Heart left ventricle (tissue), 16 donors: ENCODE results near the gene KCNQ1. TPM values are rescaled to one million over a fixed set of nuclear protein-coding genes. Genes with fewer than 3 reads are reported as not detected.

Experiments
- ATAC-seq, 4 donors: fragments of 200-7000 bp; cut with Tn5 transposase; one replicate each; pipeline ENCODE4 v1.9.1; 2020 to 2022; ENCODE audit warnings: moderate library complexity in 4 of 4, mild to moderate bottlenecking in 3 of 4, moderate number of reproducible peaks in 1 of 4
- DNase-seq, 5 donors: peaks; one replicate each; pipeline ENCODE4 v3.0.0-alpha.2; 2020
- H3K27ac ChIP-seq, 12 donors: fragments of 200-600 bp; sonication (generic) in 4 of 12; one replicate each; pipeline versions ENCODE4 v1.5.0 to v1.8.0; 2016 to 2022; ENCODE audit warnings: mild to moderate bottlenecking in 2 of 12
- H3K27me3 ChIP-seq, 9 donors: fragments of 200-600 bp; sonication (generic) in 2 of 9; one replicate each; pipeline versions ENCODE4 v1.5.1 to v1.8.0; 2016 to 2022; ENCODE audit warnings: mild to moderate bottlenecking in 3 of 9
- H3K36me3 ChIP-seq, 9 donors: fragments of 200-600 bp; sonication (generic) in 2 of 9; one replicate each; pipeline versions ENCODE4 v1.5.0 to v1.8.0; 2018 to 2022; ENCODE audit warnings: mild to moderate bottlenecking in 2 of 9
- H3K4me1 ChIP-seq, 12 donors: fragments of 200-600 bp; sonication (generic) in 4 of 12; one replicate each; pipeline versions ENCODE4 v1.5.0 to v1.8.0; 2016 to 2022; ENCODE audit warnings: mild to moderate bottlenecking in 3 of 12
- H3K4me3 ChIP-seq, 12 donors: fragments of 200-600 bp; sonication (generic) in 4 of 12; one replicate each; pipeline versions ENCODE4 v1.5.0 to v1.8.0; 2017 to 2022; ENCODE audit warnings: mild to moderate bottlenecking in 9 of 12, moderate library complexity in 4 of 12
- H3K9me3 ChIP-seq, 12 donors: fragments of 200-600 bp; sonication (generic) in 4 of 12; one replicate each; pipeline versions ENCODE4 v1.5.0 to v1.8.0; 2016 to 2022; ENCODE audit warnings: mild to moderate bottlenecking in 1 of 12
- POLR2A ChIP-seq, 2 donors: fragments of 450-650 bp; IDR thresholded peaks; one replicate each; pipeline ENCODE4 v1.6.1; 2017; ENCODE audit warnings: antibody characterized with exemption in 2 of 2, mild to moderate bottlenecking in 2 of 2, moderate library complexity in 2 of 2
- WGBS, 4 donors: extraction: QIAGEN DNeasy Blood & Tissue Kit in 2 of 4; methylation state at CpG; one replicate each; pipeline versions ENCODE4 v1.1.5 to v1.1.7; 2013 to 2018; 5-methylcytosine and 5-hydroxymethylcytosine counted together
- intact Hi-C, 10 donors: fragments of 100-400 bp; cut with DNase I; formaldehyde crosslinking; loops; one replicate each; pipeline versions ENCODE4 v1.11.1 to v1.14.2; 2022
- polyA plus RNA-seq, 2 donors: library from polyadenylated mRNA; stranded (reverse); fragments of 200-250 nt; gene quantifications; one replicate each; pipeline ENCODE4 v1.2.3, GENCODE V29; 2013
- total RNA-seq, 9 donors: library from RNA; depleted of rRNA in 2 of 9; stranded (reverse); fragments of >200 nt in 2 of 9; fragmentation: NEBNext Ultra II Directional in 3 of 9; extraction: Animal tissue kit (Norgen Biotek cat#: 25700) in 3 of 9; gene quantifications; one replicate each; pipeline versions ENCODE4 v1.1.0 to v1.2.4, GENCODE V29; 2016 to 2023
- TF ChIP-seq, protein P1 (sequence below), 12 donors: fragments of 200-600 bp; sonication (generic) in 4 of 12; IDR thresholded peaks; one replicate each; pipeline versions ENCODE4 v1.5.0 to v1.8.0; 2018 to 2022; ENCODE audit warnings: antibody characterized with exemption in 12 of 12, mild to moderate bottlenecking in 5 of 12
- donor health status: ischemic (EF 13 %, LVEDD 7.1; RV severe dilation, severe dysfunction).
- donor health status: healthy with polysubstance abuse.
- donor health status: DM: no; HTN: yes; CAD: no.
- donor health status: DM: no; HTN: no; CAD: no.
- donor health status: ischemic (EF 25% LVEDD 6.9; RV normal size, moderate dysfunction).
- donor health status: ischemic (EF 25% LVEDD 5.7; RV mildly dilated, moderate dysfunction).
- donor health status: healthy.
- donor health status: DM: yes; HTN: yes; CAD: no.
- donor health status: ischemic (EF 35%, LVEDD 5.7; RV mildly dilated, moderate dysfunction).
- donor health status: nonischemic (EF 11% LVEDD 7.7; RV severe dilation, severe dysfunction).
- donor health status: DM: yes; HTN: yes; CAD: no.
- donor health status: PGD.
- donor health status: ischemic (EF 29% LVEDD 5.4; RV normal size, mild dysfunction).
- donor health status: nonischemic (EF 23%, LVEDD 6.1; RV moderate dilation, normal function).

KCNQ1 gene
- total and polyA plus RNA-seq, 11 donors = 18.6 to 42.4 (median 31.4) TPM

DNA sequence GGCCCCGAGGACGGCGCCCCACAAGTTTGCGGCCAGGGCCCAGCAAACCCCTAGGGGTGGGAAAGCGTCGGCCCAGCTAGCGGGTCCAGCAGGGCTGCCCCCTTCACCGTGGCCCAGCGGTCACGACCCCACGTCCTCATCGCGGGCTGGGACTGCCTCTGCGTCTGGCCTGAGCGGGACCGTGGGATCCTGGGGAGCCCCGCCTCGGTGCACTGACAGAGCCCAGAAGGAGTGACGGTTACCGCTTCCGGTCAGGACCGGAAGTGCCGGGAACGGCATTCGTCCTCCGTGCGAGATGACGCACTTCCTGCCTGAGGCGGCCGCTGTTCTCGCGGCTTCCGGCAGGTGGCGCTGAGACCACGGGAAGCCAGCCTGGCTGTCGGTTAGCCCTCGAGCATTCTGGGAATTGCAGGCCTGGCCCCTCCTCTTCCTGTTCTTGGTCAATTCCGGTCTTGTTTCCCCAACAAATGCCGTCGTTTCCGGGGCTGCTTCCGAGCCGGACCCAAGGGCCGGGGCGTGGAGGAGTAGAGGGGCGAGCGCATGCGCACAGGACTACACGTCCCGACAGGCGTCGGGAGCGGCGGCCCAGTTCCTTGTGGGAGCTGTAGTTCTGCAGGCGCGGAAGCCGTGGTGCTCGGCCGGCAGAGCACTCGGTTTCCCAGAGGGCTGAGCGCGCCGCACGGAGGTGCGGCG, 44.6 kb upstream of the KCNQ1 start, which contains the start of gene TSSC4:
Gene TSSC4 (plus strand): TSS at position 682 of the 693 bp plus-strand sequence. CDS start 1,884 bp downstream, outside the sequence.
- TF ChIP-seq, protein P1, sequence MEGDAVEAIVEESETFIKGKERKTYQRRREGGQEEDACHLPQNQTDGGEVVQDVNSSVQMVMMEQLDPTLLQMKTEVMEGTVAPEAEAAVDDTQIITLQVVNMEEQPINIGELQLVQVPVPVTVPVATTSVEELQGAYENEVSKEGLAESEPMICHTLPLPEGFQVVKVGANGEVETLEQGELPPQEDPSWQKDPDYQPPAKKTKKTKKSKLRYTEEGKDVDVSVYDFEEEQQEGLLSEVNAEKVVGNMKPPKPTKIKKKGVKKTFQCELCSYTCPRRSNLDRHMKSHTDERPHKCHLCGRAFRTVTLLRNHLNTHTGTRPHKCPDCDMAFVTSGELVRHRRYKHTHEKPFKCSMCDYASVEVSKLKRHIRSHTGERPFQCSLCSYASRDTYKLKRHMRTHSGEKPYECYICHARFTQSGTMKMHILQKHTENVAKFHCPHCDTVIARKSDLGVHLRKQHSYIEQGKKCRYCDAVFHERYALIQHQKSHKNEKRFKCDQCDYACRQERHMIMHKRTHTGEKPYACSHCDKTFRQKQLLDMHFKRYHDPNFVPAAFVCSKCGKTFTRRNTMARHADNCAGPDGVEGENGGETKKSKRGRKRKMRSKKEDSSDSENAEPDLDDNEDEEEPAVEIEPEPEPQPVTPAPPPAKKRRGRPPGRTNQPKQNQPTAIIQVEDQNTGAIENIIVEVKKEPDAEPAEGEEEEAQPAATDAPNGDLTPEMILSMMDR (IDR thresholded peaks at IDR 0.05) = peak; percentile 95 to 100 (median 98)
- TF ChIP-seq POLR2A (IDR thresholded peaks at IDR 0.05) = peak in 1 of 2 donors; percentile 72
- peak; percentile 90 to 95 (median 92) for ATAC-seq
- H3K4me1 ChIP-seq = peaks cover 0 to 27% (median 25%) of the 10 kb centered on the region in 12 donors
- H3K4me3 ChIP-seq = peak within 1 kb of the TSS; percentile 69 to 100 (median 86)
- peak; percentile 100 for DNase-seq
- H3K27ac ChIP-seq = peak within 1 kb of the TSS; percentile 76 to 100 (median 98)
- intact Hi-C loops = loop anchor here in 9 of 10 donors (1.0 to 5.0 kb wide), 6 partner anchors 21 to 98 kb away; partner anchors contain the start of genes C11orf21 (in 1 of the 9) and TSPAN32 (in 1 of the 9)
- no peaks in the 10 kb centered on the region for H3K9me3 ChIP-seq
- 0 to 1% (median 0%) methylated on average over 44 to 66 of the region's 66 CpGs for WGBS, 4 donors
- peaks cover 3 to 58% (median 52%) of the 10 kb centered on the region in 9 donors for H3K36me3 ChIP-seq
- H3K27me3 ChIP-seq = no peaks in the 10 kb centered on the region

DNA sequence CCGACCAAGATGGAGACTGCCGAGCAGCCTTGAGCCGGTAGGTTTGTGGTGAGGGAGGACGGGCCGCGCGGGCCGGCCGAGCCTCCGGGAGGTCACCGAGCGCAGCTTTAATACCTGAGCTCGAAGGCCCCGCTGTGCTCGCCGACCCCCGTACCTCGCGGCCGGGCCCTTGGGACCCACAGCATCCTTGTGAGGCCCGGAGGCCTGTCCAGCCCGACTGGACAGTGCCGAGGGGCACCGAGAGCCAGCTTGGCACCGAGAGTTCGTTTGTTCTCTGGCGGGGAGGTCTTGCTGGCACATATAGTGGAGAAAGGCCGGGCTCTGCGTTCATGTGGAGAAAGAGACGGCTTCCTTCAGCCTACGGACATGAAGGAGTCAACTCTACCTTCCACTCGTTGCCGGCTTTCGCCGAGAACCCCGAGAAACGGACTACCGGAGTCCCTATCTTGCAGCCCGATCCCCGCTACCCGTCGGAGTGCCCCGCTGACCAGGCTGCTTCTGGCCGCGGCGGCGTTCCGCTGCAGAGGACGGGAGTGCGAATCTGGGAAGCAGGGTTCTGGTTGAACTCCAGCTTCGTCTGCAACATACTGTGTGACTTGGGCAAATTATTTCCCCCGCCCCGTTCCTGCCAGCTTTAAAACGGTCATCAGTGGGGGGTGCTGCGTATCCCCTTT, 43.9 kb upstream of the KCNQ1 start:
- 0 to 1% (median 0%) methylated on average over 43 to 55 of the region's 55 CpGs for WGBS, 4 donors
- TF ChIP-seq, protein P1 (IDR thresholded peaks at IDR 0.05) = no peak
- no peak for TF ChIP-seq POLR2A (IDR thresholded peaks at IDR 0.05)
- no peaks in the 10 kb centered on the region for H3K27me3 ChIP-seq
- peak overlapping the region; percentile 76 to 98 (median 90) for H3K27ac ChIP-seq
- DNase-seq (no peak), ATAC-seq (peak in 2 of 4 donors; percentile 2 to 12)
- peaks cover 3 to 51% (median 45%) of the 10 kb centered on the region in 9 donors for H3K36me3 ChIP-seq
- H3K9me3 ChIP-seq = no peaks in the 10 kb centered on the region
- intact Hi-C loops = loop anchor here in 9 of 10 donors (1.0 to 5.0 kb wide), 6 partner anchors 22 to 99 kb away; partner anchors contain the start of genes C11orf21 (in 1 of the 9) and TSPAN32 (in 1 of the 9)
- H3K4me3 ChIP-seq = peak overlapping the region; percentile 66 to 100 (median 86)
- peaks cover 0 to 27% (median 25%) of the 10 kb centered on the region in 12 donors for H3K4me1 ChIP-seq

DNA sequence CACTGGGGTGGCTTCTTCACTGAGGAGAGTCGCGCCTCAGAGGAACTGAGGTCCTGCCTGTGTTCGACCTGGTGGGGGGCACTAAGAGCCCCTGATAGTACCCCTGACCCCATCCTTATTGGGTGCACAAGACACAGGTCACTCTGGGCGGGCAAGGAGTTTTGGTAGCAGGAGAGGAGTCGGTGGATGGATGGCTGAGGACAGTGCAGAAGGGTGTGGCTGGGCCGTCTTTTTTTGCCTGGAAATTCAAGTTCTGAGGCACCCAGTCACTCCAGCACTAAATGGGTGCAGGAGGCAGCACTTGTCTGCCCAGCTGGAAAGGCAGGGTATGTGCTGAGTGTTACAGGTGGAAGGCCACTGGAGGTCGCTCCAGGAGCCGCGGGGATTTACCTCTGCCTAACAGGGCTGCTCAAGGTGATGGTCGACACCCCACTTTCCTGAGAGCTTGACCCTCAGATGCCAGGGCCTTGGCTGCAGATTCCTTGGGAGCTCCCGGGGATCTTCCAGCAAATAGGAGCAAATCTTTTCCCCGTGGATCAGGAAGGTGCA, 43.3 kb upstream of the KCNQ1 start:
- Histone ChIP-seq H3K27ac (peak overlapping the region in 11 of 12 donors; percentile 82 to 98 (median 90)), H3K27me3 (no peaks in the 10 kb centered on the region), H3K4me1 (peaks cover 0 to 27% (median 25%) of the 10 kb centered on the region in 12 donors), H3K9me3 (no peaks in the 10 kb centered on the region), H3K4me3 (peak overlapping the region; percentile 66 to 100 (median 86)), H3K36me3 (peaks cover 3 to 45% (median 39%) of the 10 kb centered on the region in 9 donors)
- DNase-seq = no peak
- WGBS, 4 donors = 41 to 48% (median 44%) methylated on average over 8 to 12 of the region's 12 CpGs
- no peak for ATAC-seq
- intact Hi-C loops = loop anchor here in 8 of 10 donors (2.0 to 5.0 kb wide), 4 partner anchors 23 to 99 kb away; partner anchors contain the start of genes C11orf21 (in 1 of the 8) and TSPAN32 (in 1 of the 8)
- TF ChIP-seq, protein P1 (IDR thresholded peaks at IDR 0.05) = no peak
- TF ChIP-seq POLR2A (IDR thresholded peaks at IDR 0.05) = no peak
